Right ventricle myocardium superior (tissue), 1 donor: ENCODE data around the gene SHOC2. TPM values are rescaled to one million over a fixed set of nuclear protein-coding genes. Genes with fewer than 3 reads are reported as not detected.
A peak's percentile ranks its signal among the peaks of the same experiment; 100 is the strongest.
"Not testable (repeated sequence)": the region's sequence is repeated elsewhere in the genome, so short reads cannot be mapped to it uniquely, and the experiment has no call there.

Experiments used
- ATAC-seq: fragments of 200-7000 bp; cut with Tn5 transposase; one replicate; pipeline ENCODE4 v1.9.1; 2020; ENCODE audit warnings: mild to moderate bottlenecking; ENCODE audit not compliant: poor library complexity
- DNase-seq: peaks from one replicate; pipeline ENCODE4 v3.0.0-alpha.2; 2020
- intact Hi-C: fragments of 100-400 bp; cut with DNase I; formaldehyde crosslinking; loops from one replicate; pipeline ENCODE4 v1.11.2; 2022
- total RNA-seq: library from RNA; stranded (reverse); fragmentation: NEBNext Ultra II Directional; extraction: Animal tissue kit (Norgen Biotek cat#: 25700); gene quantifications from one replicate; pipeline ENCODE4 v1.2.1, GENCODE V29; 2021
- donor health status: DM: no; HTN: yes; CAD: no; lungs with severe emphysema.

The SHOC2 gene
- total RNA-seq, 1 donor from 2014 or later, result 40.8 TPM

GRCh38 chr10:110897184-110897583, 22.2 kb upstream of the SHOC2 start:
- intact Hi-C loops, result loop anchor here (10.0 kb wide), 1 partner anchor 302 kb away; no protein-coding TSS in a partner anchor
- DNase-seq (no peak), ATAC-seq (no peak)

- intact Hi-C loops, result loop anchor here (10.0 kb wide), 1 partner anchor 304 kb away; no protein-coding TSS in a partner anchor
- no peak for ATAC-seq
- DNase-seq, result no peak
These were observed 21.0 kb upstream of the SHOC2 start for GRCh38 chr10:110898391-110898790.

- intact Hi-C loops, result no loop called here
- no peak for ATAC-seq
- DNase-seq, result no peak
These were observed 18.4 kb upstream of the SHOC2 start for GRCh38 chr10:110900983-110901382.

GRCh38 chr10:110901954-110902819, 17.2 kb upstream of the SHOC2 start:
- ATAC-seq, result no peak
- intact Hi-C loops, result no loop called here

GRCh38 chr10:110903280-110904278, 15.8 kb upstream of the SHOC2 start:
- ATAC-seq, result peak; percentile 8
- no peak for DNase-seq
- intact Hi-C loops, result no loop called here

More at GRCh38 chr10:110901954-110902819, 17.2 kb upstream of the SHOC2 start:
- no peak for DNase-seq

GRCh38 chr10:110910138-110910537, 9.3 kb upstream of the SHOC2 start:
- intact Hi-C loops, result no loop called here
- no peak for DNase-seq
- ATAC-seq, result no peak

- ATAC-seq, result no peak
- DNase-seq, result no peak
- intact Hi-C loops, result no loop called here
These were observed 7.0 kb upstream of the SHOC2 start for GRCh38 chr10:110912374-110912773.

GRCh38 chr10:110914431-110914830, 5.0 kb upstream of the SHOC2 start:
- no peak for ATAC-seq
- intact Hi-C loops, result no loop called here

GRCh38 chr10:110915035-110915434, 4.4 kb upstream of the SHOC2 start:
- DNase-seq (no peak), ATAC-seq (no peak)
- intact Hi-C loops, result no loop called here

More at GRCh38 chr10:110914431-110914830, 5.0 kb upstream of the SHOC2 start:
- DNase-seq, result no peak

- ATAC-seq, intact Hi-C loops: not testable (repeated sequence)
These were observed 3.8 kb upstream of the SHOC2 start for GRCh38 chr10:110915600-110915999.

GRCh38 chr10:110916554-110917346, 2.7 kb upstream of the SHOC2 start:
- DNase-seq (no peak), ATAC-seq (no peak)
- intact Hi-C loops, result no loop called here

More at GRCh38 chr10:110915600-110915999, 3.8 kb upstream of the SHOC2 start:
- not testable (repeated sequence) for DNase-seq

- peak; percentile 98 for DNase-seq
- ATAC-seq, result no peak
- intact Hi-C loops, result no loop called here
These were observed 1.1 kb upstream of the SHOC2 start for GRCh38 chr10:110918269-110918642.

GRCh38 chr10:110918643-110919348, 608 bp upstream of the SHOC2 start, which contains the start of gene BBIP1:
Gene BBIP1, minus strand, starts transcription at chr10:110919180. Its CDS starts 1,023 bp downstream, at chr10:110918157.
- intact Hi-C loops, result no loop called here
- no peak for DNase-seq
- peak; percentile 94 for ATAC-seq

- DNase-seq, result peak; percentile 53
- no peak for ATAC-seq
- intact Hi-C loops, result loop anchor here (10.0 kb wide), 1 partner anchor 55 kb away; no protein-coding TSS in a partner anchor
These were observed 822 bp downstream of the SHOC2 start for GRCh38 chr10:110919971-110920881.

- intact Hi-C loops, result loop anchor here (10.0 kb wide), 1 partner anchor 51 kb away; no protein-coding TSS in a partner anchor
- DNase-seq, result no peak
- ATAC-seq, result no peak
These were observed 4.6 kb downstream of the SHOC2 start for GRCh38 chr10:110923856-110924493.

- no peak for ATAC-seq
- intact Hi-C loops, result loop anchor here (10.0 kb wide), 1 partner anchor 47 kb away; no protein-coding TSS in a partner anchor
- DNase-seq, result no peak
These were observed 8.1 kb downstream of the SHOC2 start for GRCh38 chr10:110927461-110927860.
